NCI-H2107 treated with DMSO at 0.1 percent for 48 hours (cell line): ENCODE results near the gene CENPI.
"Not testable (repeated sequence)": the region's sequence is repeated elsewhere in the genome, so short reads cannot be mapped to it uniquely, and the experiment has no call there.

Source experiments
- DNase-seq: peaks from one replicate; lab custom pipeline; 2025; ENCODE audit not compliant: unreplicated experiment; lab: John Stamatoyannopoulos, UW

Gene CENPI

GRCh38 chrX:101097546-101098453 lies at the start of gene CENPI:
TSS of gene CENPI (plus strand) at chrX:101098204. CDS start at chrX:101101071, 2,867 bp downstream.
- DNase-seq = peak; percentile 91

- DNase-seq = no peak
Observed at GRCh38 chrX:101051153-101051548, 46.9 kb upstream of the CENPI start.

GRCh38 chrX:101051549-101052302 lies 46.3 kb upstream of the CENPI start, which contains the start of gene TRMT2B:
TSS of gene TRMT2B (minus strand) at chrX:101052111. CDS start at chrX:101042289, 9,822 bp downstream.
- peak; percentile 73 for DNase-seq

- DNase-seq = not testable (repeated sequence)
Observed at GRCh38 chrX:101056551-101056950, 41.5 kb upstream of the CENPI start.

- no peak for DNase-seq
Observed at GRCh38 chrX:101057093-101057714, 40.8 kb upstream of the CENPI start.

GRCh38 chrX:101062176-101062575 lies 35.8 kb upstream of the CENPI start:
- DNase-seq = no peak

- no peak for DNase-seq
Observed at GRCh38 chrX:101071582-101071981, 26.4 kb upstream of the CENPI start.

GRCh38 chrX:101078716-101079598 lies 19.0 kb upstream of the CENPI start, which contains the start of gene TMEM35A:
TSS of gene TMEM35A (plus strand) at chrX:101078879. CDS start at chrX:101079003, 124 bp downstream.
- peak; percentile 62 for DNase-seq

- DNase-seq = no peak
Observed at GRCh38 chrX:101079736-101080270, 18.2 kb upstream of the CENPI start.

GRCh38 chrX:101080326-101081124 lies 17.5 kb upstream of the CENPI start:
- DNase-seq = no peak

GRCh38 chrX:101081231-101081630 lies 16.8 kb upstream of the CENPI start:
- no peak for DNase-seq

GRCh38 chrX:101091817-101092216 lies 6.2 kb upstream of the CENPI start:
- DNase-seq = no peak

GRCh38 chrX:101108284-101108683 lies 10.3 kb downstream of the CENPI start:
- DNase-seq = no peak

- no peak for DNase-seq
Observed at GRCh38 chrX:101117701-101118100, 19.7 kb downstream of the CENPI start.

GRCh38 chrX:101136235-101136634 lies 38.2 kb downstream of the CENPI start:
- DNase-seq = no peak
